ENCODE results near the gene ZSWIM1.

- TF ChIP-seq CTCF (IDR thresholded peaks at IDR 0.05), result no peak
- TF ChIP-seq POLR2A (IDR thresholded peaks at IDR 0.05), result peak; percentile 37
Measured at GRCh38 chr20:45911486-45912343, 30.7 kb downstream of the ZSWIM1 start, which contains the start of gene PLTP.

Measured in testis (tissue), 2 donors.